Measurements from ENCODE around the gene TMEM51.

Gene TMEM51

GRCh38 chr1:15152318-15153183, 996 bp upstream of the TMEM51 start:
- DNase-seq (ENCODE audit: extremely low read depth in 1 of 2, low read depth in 1 of 2) = no peak

- DNase-seq (ENCODE audit: extremely low read depth in 1 of 2, low read depth in 1 of 2) = no peak
Observed at GRCh38 chr1:15153842-15154479, 414 bp downstream of the TMEM51 start.

GRCh38 chr1:15154480-15155036, 1.0 kb downstream of the TMEM51 start:
- DNase-seq (ENCODE audit: extremely low read depth in 1 of 2, low read depth in 1 of 2) = no peak

- no peak for DNase-seq (ENCODE audit: extremely low read depth in 1 of 2, low read depth in 1 of 2)
Observed at GRCh38 chr1:15155191-15155590, 1.6 kb downstream of the TMEM51 start.

GRCh38 chr1:15155888-15156741, 2.6 kb downstream of the TMEM51 start:
- no peak for DNase-seq (ENCODE audit: extremely low read depth in 1 of 2, low read depth in 1 of 2)

- DNase-seq (ENCODE audit: extremely low read depth in 1 of 2, low read depth in 1 of 2) = no peak
Observed at GRCh38 chr1:15156807-15157380, 3.3 kb downstream of the TMEM51 start.

- no peak for DNase-seq (ENCODE audit: extremely low read depth in 1 of 2, low read depth in 1 of 2)
Observed at GRCh38 chr1:15157524-15158399, 4.2 kb downstream of the TMEM51 start.

- no peak for DNase-seq (ENCODE audit: extremely low read depth in 1 of 2, low read depth in 1 of 2)
Observed at GRCh38 chr1:15158506-15159165, 5.1 kb downstream of the TMEM51 start.

- DNase-seq (ENCODE audit: extremely low read depth in 1 of 2, low read depth in 1 of 2) = no peak
Observed at GRCh38 chr1:15159166-15159555, 5.6 kb downstream of the TMEM51 start.

- no peak for DNase-seq (ENCODE audit: extremely low read depth in 1 of 2, low read depth in 1 of 2)
Observed at GRCh38 chr1:15160626-15161025, 7.1 kb downstream of the TMEM51 start.

- no peak for DNase-seq (ENCODE audit: extremely low read depth in 1 of 2, low read depth in 1 of 2)
Observed at GRCh38 chr1:15167386-15167785, 13.8 kb downstream of the TMEM51 start.

GRCh38 chr1:15168479-15168878, 14.9 kb downstream of the TMEM51 start:
- no peak for DNase-seq (ENCODE audit: extremely low read depth in 1 of 2, low read depth in 1 of 2)

- DNase-seq (ENCODE audit: extremely low read depth in 1 of 2, low read depth in 1 of 2) = no peak
Observed at GRCh38 chr1:15170071-15170470, 16.5 kb downstream of the TMEM51 start.

- no peak for DNase-seq (ENCODE audit: extremely low read depth in 1 of 2, low read depth in 1 of 2)
Observed at GRCh38 chr1:15171271-15171908, 17.8 kb downstream of the TMEM51 start.

GRCh38 chr1:15172405-15173259, 19.1 kb downstream of the TMEM51 start:
- no peak for DNase-seq (ENCODE audit: extremely low read depth in 1 of 2, low read depth in 1 of 2)

GRCh38 chr1:15173863-15174614, 20.5 kb downstream of the TMEM51 start:
- DNase-seq (ENCODE audit: extremely low read depth in 1 of 2, low read depth in 1 of 2) = no peak

- DNase-seq (ENCODE audit: extremely low read depth in 1 of 2, low read depth in 1 of 2) = no peak
Observed at GRCh38 chr1:15174615-15174983, 21.1 kb downstream of the TMEM51 start.
